Natural killer cell (primary cell): Measurements from ENCODE around the gene ANO10. TPM values are rescaled to one million over a fixed set of nuclear protein-coding genes. Genes with fewer than 3 reads are reported as not detected.

Source experiments
- ATAC-seq, 3 donors: fragments of 150-1000 bp in 2 of 3; fragments of 200-7000 bp in 1 of 3; cut with Tn5 transposase; 1 replicate in 1 of 3; 2 replicates in 2 of 3; pipeline ENCODE4 v1.10.0; 2021; ENCODE audit warnings: mild to moderate bottlenecking in 2 of 3, moderate library complexity in 2 of 3
- DNase-seq, 2 donors: peaks; one replicate each; pipeline versions ENCODE4 v3.0.0 to v3.0.0-alpha.2; 2013 to 2021; ENCODE audit warnings: mixed read lengths in 1 of 2
- H3K27ac ChIP-seq: one replicate; pipeline ENCODE4 v1.5.1; 2013; ENCODE audit warnings: mild to moderate bottlenecking, low read length
- H3K27me3 ChIP-seq: one replicate; pipeline ENCODE4 v1.6.1; 2013; ENCODE audit warnings: low read length; ENCODE audit not compliant: control insufficient read depth, insufficient read depth
- H3K36me3 ChIP-seq: one replicate; pipeline ENCODE4 v1.6.1; 2013; ENCODE audit warnings: low read length; ENCODE audit not compliant: control insufficient read depth, insufficient read depth
- H3K4me1 ChIP-seq: one replicate; pipeline ENCODE4 v1.6.1; 2013; ENCODE audit warnings: low read length; ENCODE audit not compliant: control insufficient read depth, insufficient read depth
- H3K4me3 ChIP-seq: one replicate; pipeline ENCODE4 v1.5.1; 2013; ENCODE audit warnings: low read length
- H3K9me3 ChIP-seq: one replicate; pipeline ENCODE4 v1.6.1; 2013; ENCODE audit warnings: low read length; ENCODE audit not compliant: control insufficient read depth, insufficient read depth
- H3K27ac Mint-ChIP-seq, 2 donors: one replicate each; pipeline ENCODE4 v1.8.0; 2022; ENCODE audit warnings: mild to moderate bottlenecking in 2 of 2, mixed read lengths in 2 of 2, moderate library complexity in 1 of 2
- H3K27me3 Mint-ChIP-seq, 2 donors: one replicate each; pipeline ENCODE4 v1.8.0; 2022; ENCODE audit warnings: low read depth in 2 of 2, mixed read lengths in 2 of 2
- H3K36me3 Mint-ChIP-seq: one replicate; pipeline ENCODE4 v1.8.0; 2022; ENCODE audit warnings: mixed read lengths
- H3K4me1 Mint-ChIP-seq, 2 donors: one replicate each; pipeline ENCODE4 v1.8.0; 2022; ENCODE audit warnings: mixed read lengths in 2 of 2
- H3K4me3 Mint-ChIP-seq: one replicate; pipeline ENCODE4 v1.8.0; 2022; ENCODE audit warnings: mild to moderate bottlenecking, moderate library complexity, mixed read lengths
- H3K9me3 Mint-ChIP-seq, 2 donors: one replicate each; pipeline ENCODE4 v1.8.0; 2022; ENCODE audit warnings: mixed read lengths in 2 of 2
- CTCF ChIP-seq: fragments of 200-600 bp; IDR thresholded peaks from one replicate; pipeline ENCODE4 v1.8.0; 2022; ENCODE audit warnings: antibody characterized with exemption
- WGBS: methylation state at CpG from one replicate; pipeline ENCODE4 v1.1.7; 2013; ENCODE audit warnings: missing lambda C conversion rate; ENCODE audit not compliant: insufficient coverage; 5-methylcytosine and 5-hydroxymethylcytosine counted together
- intact Hi-C: fragments of 100-400 bp; cut with micrococcal nuclease; formaldehyde crosslinking; loops from one replicate; pipeline ENCODE4 v1.14.2; 2022
- total RNA-seq, 4 donors: library from RNA; stranded (reverse); fragments of 120-200 nt in 1 of 4; gene quantifications; one replicate each; pipeline versions ENCODE4 v1.2.3 to v1.2.4, GENCODE V29; 2013 to 2022

ANO10 gene
- total RNA-seq, 3 donors from 2014 or later (not counting 1 experiment from before 2014, with no cell fraction given), result 8.9 to 11.2 (median 10.9) TPM

GRCh38 chr3:43526956-43527355, 94.9 kb downstream of the ANO10 start:
- no peaks in the 10 kb centered on the region for H3K9me3 ChIP-seq
- H3K4me1 Mint-ChIP-seq, result no peaks in the 10 kb centered on the region
- peaks cover 14% of the 10 kb centered on the region for H3K36me3 Mint-ChIP-seq
- H3K27ac ChIP-seq, result no peak overlapping the region
- no peak overlapping the region for H3K4me3 Mint-ChIP-seq
- no peaks in the 10 kb centered on the region for H3K4me1 ChIP-seq
- TF ChIP-seq CTCF, result no peak
- H3K27me3 Mint-ChIP-seq, result no peaks in the 10 kb centered on the region
- H3K27me3 ChIP-seq, result no peaks in the 10 kb centered on the region
- DNase-seq (no peak), ATAC-seq (no peak)
- no peak overlapping the region for H3K4me3 ChIP-seq
- no peaks in the 10 kb centered on the region for H3K36me3 ChIP-seq
- intact Hi-C loops, result no loop called here
- H3K9me3 Mint-ChIP-seq, result peaks cover 2 to 3% of the 10 kb centered on the region in 2 donors
- no peak overlapping the region for H3K27ac Mint-ChIP-seq

GRCh38 chr3:43525941-43526607, 95.7 kb downstream of the ANO10 start:
- Mint-ChIP-seq H3K4me3 (no peak overlapping the region), H3K4me1 (no peaks in the 10 kb centered on the region), H3K36me3 (peaks cover 14% of the 10 kb centered on the region), H3K9me3 (peaks cover 2 to 3% of the 10 kb centered on the region in 2 donors), H3K27ac (no peak overlapping the region), H3K27me3 (no peaks in the 10 kb centered on the region)
- DNase-seq (no peak), ATAC-seq (no peak)
- H3K4me1 ChIP-seq, result no peaks in the 10 kb centered on the region
- H3K27me3 ChIP-seq, result no peaks in the 10 kb centered on the region
- intact Hi-C loops, result no loop called here
- 96% methylated on average over 3 of the region's 4 CpGs for WGBS
- H3K4me3 ChIP-seq, result no peak overlapping the region
- TF ChIP-seq CTCF, result no peak
- no peaks in the 10 kb centered on the region for H3K9me3 ChIP-seq
- H3K27ac ChIP-seq, result no peak overlapping the region
- H3K36me3 ChIP-seq, result no peaks in the 10 kb centered on the region

- no peak overlapping the region for H3K4me3 Mint-ChIP-seq
- H3K27me3 Mint-ChIP-seq, result no peaks in the 10 kb centered on the region
- Histone ChIP-seq H3K27ac (no peak overlapping the region), H3K27me3 (no peaks in the 10 kb centered on the region), H3K4me1 (no peaks in the 10 kb centered on the region), H3K36me3 (no peaks in the 10 kb centered on the region), H3K4me3 (no peak overlapping the region), H3K9me3 (no peaks in the 10 kb centered on the region)
- no peak for TF ChIP-seq CTCF
- peaks cover 2 to 3% of the 10 kb centered on the region in 2 donors for H3K9me3 Mint-ChIP-seq
- H3K36me3 Mint-ChIP-seq, result peaks cover 14% of the 10 kb centered on the region
- H3K4me1 Mint-ChIP-seq, result no peaks in the 10 kb centered on the region
- H3K27ac Mint-ChIP-seq, result no peak overlapping the region
- no peak for ATAC-seq
- 89% methylated on average over 1 of the region's 2 CpGs for WGBS
- intact Hi-C loops, result no loop called here
- DNase-seq, result no peak
These were observed 96.4 kb downstream of the ANO10 start for GRCh38 chr3:43525386-43525785.
